H1 (cell line): Measurements from ENCODE around the gene BIVM. TPM values are rescaled to one million over a fixed set of nuclear protein-coding genes. Genes with fewer than 3 reads are reported as not detected.

Experiments
- CTCF ChIA-PET: fragments of 300-600 bp; sonication (Branson Sonifier 250); formaldehyde crosslinking; loops from one replicate; lab custom pipeline; 2021; ENCODE audit not compliant: partially characterized antibody; lab: Charles Lee
- POLR2A ChIA-PET: fragments of 300-600 bp; sonication (Branson Sonifier 250); formaldehyde crosslinking; loops from one replicate; lab custom pipeline; 2021; ENCODE audit warnings: inconsistent platforms; ENCODE audit not compliant: partially characterized antibody; lab: Charles Lee
- DNase-seq, 2 experiments: peaks; one replicate each; pipeline versions ENCODE4 v3.0.0 to v3.0.0-alpha.2; 2010 to 2022; ENCODE audit warnings: low spot score in 2 of 2, low read depth in 1 of 2, mixed read lengths in 1 of 2
- FAIRE-seq: peaks from 2 replicates; lab custom pipeline; 2011; peaks lifted over from hg19 to GRCh38; lab: Jason Lieb, UNC
- H2AFZ ChIP-seq: 2 replicates; pipeline ENCODE4 v1.8.1; 2012; ENCODE audit warnings: low read length, inconsistent platforms
- H2AK5ac ChIP-seq: 2 replicates; pipeline ENCODE4 v1.6.1; 2013; ENCODE audit warnings: low read depth, low read length
- H2BK120ac ChIP-seq: replicated peaks from 2 replicates; pipeline ENCODE3; 2013; ENCODE audit warnings: low read depth, low read length, inconsistent platforms
- H2BK12ac ChIP-seq: 2 replicates; pipeline ENCODE4 v1.6.1; 2013; ENCODE audit warnings: low read depth, low read length
- H2BK15ac ChIP-seq: 2 replicates; pipeline ENCODE4 v1.6.1; 2013; ENCODE audit warnings: low read length
- H2BK20ac ChIP-seq: 2 replicates; pipeline ENCODE4 v1.6.1; 2013; ENCODE audit warnings: low read length
- H2BK5ac ChIP-seq: 2 replicates; pipeline ENCODE4 v1.6.1; 2013; ENCODE audit warnings: low read depth, low read length
- H3K14ac ChIP-seq: 2 replicates; pipeline ENCODE4 v1.6.1; 2013; ENCODE audit warnings: inconsistent platforms; ENCODE audit not compliant: insufficient read length
- H3K18ac ChIP-seq: 2 replicates; pipeline ENCODE4 v1.6.1; 2013; ENCODE audit warnings: low read length; ENCODE audit errors: extremely low read depth
- H3K23ac ChIP-seq: 2 replicates; pipeline ENCODE4 v1.6.1; 2013; ENCODE audit warnings: inconsistent platforms; ENCODE audit not compliant: insufficient read length
- H3K23me2 ChIP-seq: 2 replicates; pipeline ENCODE4 v1.6.1; 2013; ENCODE audit warnings: low read depth, low read length
- H3K27ac ChIP-seq: 2 replicates; pipeline ENCODE4 v1.6.1; 2011; ENCODE audit warnings: low read depth, low read length, inconsistent platforms
- H3K27me3 ChIP-seq, 4 experiments: replicated peaks in 1 of 4; 1 replicate in 1 of 4; 2 replicates in 3 of 4; pipeline versions ENCODE4 v1.6.1 to v1.8.1; 2011 to 2013; ENCODE audit warnings: low read length in 3 of 4, mild to moderate bottlenecking in 3 of 4, inconsistent platforms in 2 of 4, mixed read lengths in 2 of 4, moderate library complexity in 1 of 4; ENCODE audit not compliant: control insufficient read depth in 3 of 4, insufficient read depth in 3 of 4; ENCODE audit errors: extremely low read depth in 1 of 4
- H3K36me3 ChIP-seq, 4 experiments: 2 replicates each; pipeline versions ENCODE4 v1.6.1 to v1.8.1; 2011 to 2013; ENCODE audit warnings: mild to moderate bottlenecking in 4 of 4, low read length in 3 of 4, moderate library complexity in 2 of 4, control low read depth in 1 of 4, inconsistent platforms in 1 of 4; ENCODE audit not compliant: insufficient read depth in 4 of 4, control insufficient read depth in 2 of 4
- H3K4ac ChIP-seq: replicated peaks from 2 replicates; pipeline ENCODE3; 2013; ENCODE audit warnings: low read length, low read depth, mixed read lengths, inconsistent platforms; ENCODE audit not compliant: insufficient read length
- H3K4me1 ChIP-seq, 4 experiments: replicated peaks in 1 of 4; 1 replicate in 1 of 4; 2 replicates in 3 of 4; pipeline versions ENCODE4 v1.6.1 to v1.8.1; 2011 to 2013; ENCODE audit warnings: low read length in 3 of 4, inconsistent platforms in 2 of 4, mixed read lengths in 1 of 4; ENCODE audit not compliant: insufficient read depth in 4 of 4, control insufficient read depth in 3 of 4
- H3K4me2 ChIP-seq, 2 experiments: 2 replicates each; pipeline versions ENCODE4 v1.6.1 to v1.8.1; 2011 to 2013; ENCODE audit warnings: low read depth in 2 of 2, low read length in 2 of 2, control low read depth in 1 of 2, inconsistent platforms in 1 of 2, mild to moderate bottlenecking in 1 of 2; ENCODE audit not compliant: insufficient read depth in 1 of 2
- H3K4me3 ChIP-seq, 4 experiments: fragments of 200-600, 300-600 bp in 1 of 4; sonication (generic), shearing (Covaris generic), sonication (Bioruptor Twin) in 1 of 4; 2 replicates each; pipeline versions ENCODE4 v1.5.1 to v1.8.1; 2011 to 2016; ENCODE audit warnings: low read length in 4 of 4, low read depth in 3 of 4, control low read depth in 2 of 4, inconsistent platforms in 2 of 4, mild to moderate bottlenecking in 2 of 4, mixed read lengths in 1 of 4, moderate library complexity in 1 of 4; ENCODE audit not compliant: insufficient read depth in 2 of 4; ENCODE audit errors: extremely low read depth in 1 of 4
- H3K56ac ChIP-seq: replicated peaks from 2 replicates; pipeline ENCODE3; 2013; ENCODE audit warnings: low read depth, mild to moderate bottlenecking, mixed read lengths, low read length, inconsistent platforms; ENCODE audit not compliant: insufficient read length
- H3K79me1 ChIP-seq: 2 replicates; pipeline ENCODE4 v1.6.1; 2013; ENCODE audit warnings: low read depth, low read length, control low read depth
- H3K79me2 ChIP-seq, 2 experiments: 2 replicates each; pipeline versions ENCODE4 v1.6.1 to v1.8.1; 2012 to 2013; ENCODE audit warnings: low read length in 2 of 2, mild to moderate bottlenecking in 2 of 2, inconsistent platforms in 1 of 2; ENCODE audit not compliant: insufficient read depth in 2 of 2, control insufficient read depth in 1 of 2
- H3K9ac ChIP-seq, 4 experiments: replicated peaks in 1 of 4; 1 replicate in 1 of 4; 2 replicates in 3 of 4; pipeline versions ENCODE4 v1.6.1 to v1.8.1; 2011 to 2013; ENCODE audit warnings: low read depth in 3 of 4, low read length in 3 of 4, control low read depth in 2 of 4, mild to moderate bottlenecking in 2 of 4, moderate library complexity in 2 of 4, inconsistent platforms in 1 of 4; ENCODE audit errors: extremely low read depth in 1 of 4
- H3K9me3 ChIP-seq, 2 experiments: 2 replicates each; pipeline versions ENCODE4 v1.6.1 to v1.8.1; 2012 to 2013; ENCODE audit warnings: mild to moderate bottlenecking in 2 of 2, moderate library complexity in 2 of 2, control low read depth in 1 of 2, inconsistent platforms in 1 of 2, low read depth in 1 of 2, low read length in 1 of 2, mixed read lengths in 1 of 2; ENCODE audit not compliant: insufficient read depth in 2 of 2
- H4K20me1 ChIP-seq, 2 experiments: replicated peaks in 1 of 2; 2 replicates each; pipeline versions ENCODE3 to v1.8.1; 2011 to 2013; ENCODE audit warnings: inconsistent platforms in 2 of 2, low read length in 2 of 2, mild to moderate bottlenecking in 1 of 2; ENCODE audit not compliant: insufficient read depth in 2 of 2, control insufficient read depth in 1 of 2
- H4K5ac ChIP-seq: 2 replicates; pipeline ENCODE4 v1.6.1; 2013; ENCODE audit warnings: low read length, low read depth, mixed read lengths, inconsistent platforms; ENCODE audit not compliant: insufficient read length
- H4K8ac ChIP-seq: 2 replicates; pipeline ENCODE4 v1.8.0; 2013; ENCODE audit warnings: mild to moderate bottlenecking, moderate library complexity, low read length, inconsistent platforms; ENCODE audit not compliant: insufficient read depth; ENCODE audit errors: extremely low read depth
- H4K91ac ChIP-seq: replicated peaks from 2 replicates; pipeline ENCODE3; 2013; ENCODE audit warnings: low read length, mixed read lengths, inconsistent platforms; ENCODE audit not compliant: insufficient read length
- POU5F1 ChIP-seq: IDR thresholded peaks from 2 replicates; pipeline ENCODE4 v1.6.1; 2011; ENCODE audit warnings: low read depth, mild to moderate bottlenecking, low read length, moderate library complexity
- SIRT6 ChIP-seq: IDR thresholded peaks from one replicate; pipeline ENCODE4 v1.7.1; 2012; ENCODE audit warnings: low read length, inconsistent platforms
- WGBS, 2 experiments: shearing (Covaris generic) in 1 of 2; methylation state at CpG; one replicate each; pipeline versions ENCODE4 v1.1.6 to v1.1.7; 2013 to 2015; ENCODE audit warnings: low lambda C conversion rate in 2 of 2, mixed read lengths in 2 of 2, inconsistent platforms in 1 of 2, low coverage in 1 of 2, missing lambda C conversion rate in 1 of 2; ENCODE audit not compliant: insufficient replicate concordance in 2 of 2, insufficient coverage in 1 of 2, insufficient read length in 1 of 2; ENCODE audit errors: extremely low coverage in 1 of 2, missing lambda C conversion rate in 1 of 2; 5-methylcytosine and 5-hydroxymethylcytosine counted together
- polyA plus RNA-seq, 7 experiments: library from polyadenylated mRNA; depleted of rRNA in 3 of 7; stranded (reverse) in 5 of 7; unstranded in 2 of 7; fragments of >200 nt in 5 of 7; fragments of 200-250 nt in 2 of 7; gene quantifications; 1 replicate in 5 of 7; 2 replicates in 1 of 7; 4 replicates in 1 of 7; pipeline versions ENCODE4 v1.2.1 to v1.2.3, GENCODE V29; 2011 to 2013; ENCODE audit warnings: missing spikeins in 2 of 7, mixed read lengths in 2 of 7
- total RNA-seq: library from RNA; stranded (reverse); fragmentation: NEBNext Ultra II Directional; extraction: Animal tissue kit (Norgen Biotek cat#: 25700); gene quantifications from 2 replicates; pipeline ENCODE4 v1.2.1, GENCODE V29; 2021

Gene BIVM
- total and polyA plus RNA-seq, 2 of the 8 experiments (the other 6 are each of a cell fraction or from before 2014, with no cell fraction given), result 1.8 to 5.5 TPM

- DNase-seq, result no peak
These were observed 5.1 kb upstream of the BIVM start for GRCh38 chr13:102793611-102794355.

More at GRCh38 chr13:102793611-102794355, 5.1 kb upstream of the BIVM start:
- H3K4me1 ChIP-seq, result peaks cover 0 to 11% (median 6%) of the 10 kb centered on the region in 4 experiments; a peak in 3 of 7 replicates
- H2BK12ac ChIP-seq, result peak overlapping the region; percentile 89; the same call in 1 of the 2 replicates
- no peak overlapping the region for H2AK5ac ChIP-seq
- no peak overlapping the region for H4K8ac ChIP-seq
- H3K27me3 ChIP-seq, result no peaks in the 10 kb centered on the region; a peak in 2 of 7 replicates
- no peaks in the 10 kb centered on the region for H3K79me2 ChIP-seq
- no peaks in the 10 kb centered on the region for H3K9me3 ChIP-seq
- TF ChIP-seq SIRT6, result no peak
- 0 out of 2 replicates have a peak, but pooled peaks have one; percentile 30 for TF ChIP-seq POU5F1
- TF ChIP-seq, all 59 proteins: peak for 1
- Histone ChIP-seq H4K91ac (no peak overlapping the region), H3K9ac (no peak overlapping the region), H2BK15ac (no peak overlapping the region), H3K79me1 (no peaks in the 10 kb centered on the region), H3K18ac (no peak overlapping the region), H3K14ac (no peak overlapping the region), H3K36me3 (peaks cover 0 to 15% (median 3%) of the 10 kb centered on the region in 4 experiments; a peak in 3 of 8 replicates), H3K4me2 (peak overlapping the region; percentile 16 to 46; a peak in 3 of 4 replicates), H2BK20ac (no peak overlapping the region), H2BK120ac (no peak overlapping the region), H4K5ac (no peak overlapping the region), H2AFZ (no peak overlapping the region), H4K20me1 (peaks cover 0 to 2% of the 10 kb centered on the region in 2 experiments), H3K4me3 (peak overlapping the region in 1 of 4 experiments; percentile 22; a peak in 1 of 8 replicates), H2BK5ac (no peak overlapping the region), H3K4ac (no peak overlapping the region), H3K23me2 (0 out of 2 replicates have a peak, but pooled peaks cover 2% of the 10 kb centered on the region), H3K27ac (no peak overlapping the region), H3K23ac (no peak overlapping the region), H3K56ac (no peak overlapping the region)
- ChIA-PET POLR2A (no interaction called here), CTCF (interaction anchor here (0.9 to 1.6 kb wide), 3 partner anchors 30 to 201 kb away, joined by 3 read pairs; partner anchors contain the start of gene TPP2)
- peak; percentile 39 for FAIRE-seq
- 51% methylated on average over 9 of the region's 9 CpGs; no CpG with 5 or more reads in 1 of the 2 experiments for WGBS, 2 experiments
